K562 (cell line): ENCODE results near the gene ACTN4. TPM values are rescaled to one million over a fixed set of nuclear protein-coding genes. Genes with fewer than 3 reads are reported as not detected.
A peak's percentile ranks its signal among the peaks of the same experiment; 100 is the strongest.

Experiments
- ARID1B ChIP-seq: fragments of 450-650 bp; IDR thresholded peaks from 2 replicates; pipeline ENCODE4 v1.6.1; 2016; ENCODE audit warnings: antibody characterized with exemption, mild to moderate bottlenecking, inconsistent platforms
- HLTF ChIP-seq: fragments of 450-650 bp; IDR thresholded peaks from 2 replicates; pipeline ENCODE4 v1.6.1; 2016
- JUND ChIP-seq, 2 experiments: IDR thresholded peaks; 2 replicates in 1 of 2; 3 replicates in 1 of 2; pipeline ENCODE4 v1.6.1; 2011; ENCODE audit warnings: borderline replicate concordance in 2 of 2, low read depth in 2 of 2, low read length in 2 of 2, improper control_type of control experiment in 1 of 2, missing biosample characterization in 1 of 2, missing genetic modification characterization in 1 of 2, missing genetic modification reagents in 1 of 2
- MTA2 ChIP-seq: fragments of 450-650 bp; IDR thresholded peaks from 2 replicates; pipeline ENCODE4 v1.6.1; 2016; ENCODE audit warnings: low read depth
- MYC ChIP-seq, 2 experiments: fragments of 250-450 bp in 1 of 2; sonication (Bioruptor Pico) in 1 of 2; IDR thresholded peaks; 2 replicates each; pipeline versions ENCODE4 v1.5.1 to v1.6.1; 2012 to 2021; ENCODE audit warnings: low read depth in 2 of 2, borderline replicate concordance in 1 of 2, improper control_type of control experiment in 1 of 2, low read length in 1 of 2, mild to moderate bottlenecking in 1 of 2, moderate library complexity in 1 of 2
- NFIC ChIP-seq: fragments of 450-650 bp; IDR thresholded peaks from 2 replicates; pipeline ENCODE4 v1.6.1; 2017; ENCODE audit warnings: mild to moderate bottlenecking, inconsistent platforms
- NR1H2 ChIP-seq: sonication (generic); formaldehyde crosslinking; IDR thresholded peaks from 2 replicates; pipeline ENCODE4 v1.4.0; 2020; ENCODE audit warnings: mild to moderate bottlenecking, missing genetic modification reagents
- SMARCA4 ChIP-seq: fragments of 450-650 bp; IDR thresholded peaks from 2 replicates; pipeline ENCODE4 v1.6.1; 2016
- polyA plus RNA-seq, 8 experiments: library from polyadenylated mRNA; depleted of rRNA in 4 of 8; stranded (reverse) in 5 of 8; unstranded in 3 of 8; fragments of >200 nt; fragmentation: Nextera tagmentation in 2 of 8; fragmentation: Illumina TruSeq in 1 of 8; extraction: Ambion mirVana in 2 of 8; extraction: Trizol in 1 of 8; gene quantifications; 2 replicates each; pipeline versions ENCODE4 v1.2.1 to v1.2.3, GENCODE V29; 2011 to 2014; ENCODE audit warnings: inconsistent platforms in 1 of 8, missing spikeins in 1 of 8
- total RNA-seq, 7 experiments: library from RNA; depleted of rRNA in 6 of 7; stranded (reverse); fragments of >200 nt in 6 of 7; fragmentation: Illumina TruSeq in 2 of 7; extraction: Trizol in 2 of 7; gene quantifications; 2 replicates each; pipeline versions ENCODE4 v1.2.1 to v1.2.3, GENCODE V29; 2011 to 2021; ENCODE audit warnings: low replicate concordance in 1 of 7
- TF ChIP-seq, protein P1 (sequence below): fragments of 450-650 bp; formaldehyde crosslinking; IDR thresholded peaks from 2 replicates; pipeline ENCODE4 v1.4.0; 2022; ENCODE audit warnings: missing genetic modification characterization
- TF ChIP-seq, protein P2 (sequence below): fragments of 250-450 bp; sonication (Bioruptor Pico); IDR thresholded peaks from 2 replicates; pipeline ENCODE4 v1.5.0; 2020; ENCODE audit warnings: mild to moderate bottlenecking, borderline replicate concordance
- TF ChIP-seq, protein P3 (sequence below), 2 experiments: fragments of 450-650 bp; conservative IDR thresholded peaks; 2 replicates each; pipeline ENCODE4 v1.6.1; 2017; ENCODE audit warnings: mild to moderate bottlenecking in 2 of 2, moderate library complexity in 2 of 2
- TF ChIP-seq, protein P4 (sequence below): sonication (generic); formaldehyde crosslinking; IDR thresholded peaks from 2 replicates; pipeline ENCODE4 v1.4.0; 2020; ENCODE audit warnings: mild to moderate bottlenecking, missing genetic modification reagents
- TF ChIP-seq, protein P5 (sequence below), 2 experiments: fragments of 450-650 bp; IDR thresholded peaks; 2 replicates each; pipeline ENCODE4 v1.6.1; 2016
- TF ChIP-seq, protein P6 (sequence below): fragments of 450-650 bp; formaldehyde crosslinking; IDR thresholded peaks from 2 replicates; pipeline ENCODE4 v1.4.0; 2022; ENCODE audit warnings: missing genetic modification characterization

ACTN4 gene
- total and polyA plus RNA-seq, 9 of the 15 experiments (the other 6 are each of a cell fraction or from before 2014, with no cell fraction given), result 3.1 to 385 (median 125) TPM

DNA sequence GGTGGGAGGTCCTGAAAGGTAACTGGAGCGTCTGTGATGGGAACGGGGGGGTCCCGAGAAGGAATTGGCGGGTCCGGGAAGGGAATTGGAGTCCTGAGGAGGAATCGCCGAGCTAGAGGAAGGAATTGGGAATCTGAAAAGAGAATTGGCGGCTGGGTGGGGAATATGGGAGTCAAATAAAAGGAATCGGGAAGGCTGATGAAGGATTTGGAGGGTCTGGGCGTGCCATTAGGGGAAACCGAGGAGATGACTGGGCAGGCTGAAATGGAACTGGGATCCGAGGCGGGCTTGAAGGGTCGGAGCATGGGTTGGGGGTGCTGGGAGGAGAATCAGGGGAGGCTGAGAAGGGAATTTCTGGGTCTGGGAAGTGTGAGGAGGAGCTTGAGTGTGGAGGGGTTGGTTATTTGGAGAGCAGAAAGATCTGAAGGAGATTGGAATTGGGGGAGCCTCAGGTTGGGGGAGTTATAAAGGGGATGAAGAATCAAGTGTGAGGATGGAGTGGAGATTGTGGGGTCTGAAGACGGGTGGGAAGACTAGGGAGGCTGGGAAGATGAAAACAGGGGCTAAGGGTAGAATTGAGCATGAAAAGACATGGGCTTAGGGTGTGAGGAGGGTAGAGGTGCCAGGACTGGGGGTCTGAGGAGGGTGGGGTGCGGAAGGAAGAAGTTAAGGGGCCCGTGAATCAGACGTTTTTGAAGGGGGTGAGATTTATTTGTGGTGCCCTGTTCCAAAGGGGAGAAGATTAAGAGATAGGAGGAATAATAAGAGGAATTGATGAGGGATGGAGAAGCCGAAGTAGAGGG lies 718 bp downstream of the ACTN4 start (continued):
- no peak for TF ChIP-seq MYC (IDR thresholded peaks at IDR 0.05; ENCODE audit: low read depth, low read length)
- TF ChIP-seq MYC (CRISPR knock-in tag; IDR thresholded peaks at IDR 0.05; ENCODE audit: borderline replicate concordance, low read depth), result 0 out of 2 replicates have a peak, but pooled peaks have one; percentile 51
- TF ChIP-seq NFIC, result 0 out of 2 replicates have a peak, but pooled peaks have one; percentile 2
- TF ChIP-seq, protein P1, sequence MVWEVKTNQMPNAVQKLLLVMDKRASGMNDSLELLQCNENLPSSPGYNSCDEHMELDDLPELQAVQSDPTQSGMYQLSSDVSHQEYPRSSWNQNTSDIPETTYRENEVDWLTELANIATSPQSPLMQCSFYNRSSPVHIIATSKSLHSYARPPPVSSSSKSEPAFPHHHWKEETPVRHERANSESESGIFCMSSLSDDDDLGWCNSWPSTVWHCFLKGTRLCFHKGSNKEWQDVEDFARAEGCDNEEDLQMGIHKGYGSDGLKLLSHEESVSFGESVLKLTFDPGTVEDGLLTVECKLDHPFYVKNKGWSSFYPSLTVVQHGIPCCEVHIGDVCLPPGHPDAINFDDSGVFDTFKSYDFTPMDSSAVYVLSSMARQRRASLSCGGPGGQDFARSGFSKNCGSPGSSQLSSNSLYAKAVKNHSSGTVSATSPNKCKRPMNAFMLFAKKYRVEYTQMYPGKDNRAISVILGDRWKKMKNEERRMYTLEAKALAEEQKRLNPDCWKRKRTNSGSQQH (CRISPR knock-in tag), result 0 out of 2 replicates have a peak, but pooled peaks have one; percentile 10
- peak; percentile 19; the same call in 1 of the 2 replicates for TF ChIP-seq MTA2
- TF ChIP-seq HLTF, result 0 out of 2 replicates have a peak, but pooled peaks have one; percentile 26
- TF ChIP-seq, protein P2, sequence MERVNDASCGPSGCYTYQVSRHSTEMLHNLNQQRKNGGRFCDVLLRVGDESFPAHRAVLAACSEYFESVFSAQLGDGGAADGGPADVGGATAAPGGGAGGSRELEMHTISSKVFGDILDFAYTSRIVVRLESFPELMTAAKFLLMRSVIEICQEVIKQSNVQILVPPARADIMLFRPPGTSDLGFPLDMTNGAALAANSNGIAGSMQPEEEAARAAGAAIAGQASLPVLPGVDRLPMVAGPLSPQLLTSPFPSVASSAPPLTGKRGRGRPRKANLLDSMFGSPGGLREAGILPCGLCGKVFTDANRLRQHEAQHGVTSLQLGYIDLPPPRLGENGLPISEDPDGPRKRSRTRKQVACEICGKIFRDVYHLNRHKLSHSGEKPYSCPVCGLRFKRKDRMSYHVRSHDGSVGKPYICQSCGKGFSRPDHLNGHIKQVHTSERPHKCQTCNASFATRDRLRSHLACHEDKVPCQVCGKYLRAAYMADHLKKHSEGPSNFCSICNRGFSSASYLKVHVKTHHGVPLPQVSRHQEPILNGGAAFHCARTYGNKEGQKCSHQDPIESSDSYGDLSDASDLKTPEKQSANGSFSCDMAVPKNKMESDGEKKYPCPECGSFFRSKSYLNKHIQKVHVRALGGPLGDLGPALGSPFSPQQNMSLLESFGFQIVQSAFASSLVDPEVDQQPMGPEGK, result no peak
- TF ChIP-seq, protein P3, sequence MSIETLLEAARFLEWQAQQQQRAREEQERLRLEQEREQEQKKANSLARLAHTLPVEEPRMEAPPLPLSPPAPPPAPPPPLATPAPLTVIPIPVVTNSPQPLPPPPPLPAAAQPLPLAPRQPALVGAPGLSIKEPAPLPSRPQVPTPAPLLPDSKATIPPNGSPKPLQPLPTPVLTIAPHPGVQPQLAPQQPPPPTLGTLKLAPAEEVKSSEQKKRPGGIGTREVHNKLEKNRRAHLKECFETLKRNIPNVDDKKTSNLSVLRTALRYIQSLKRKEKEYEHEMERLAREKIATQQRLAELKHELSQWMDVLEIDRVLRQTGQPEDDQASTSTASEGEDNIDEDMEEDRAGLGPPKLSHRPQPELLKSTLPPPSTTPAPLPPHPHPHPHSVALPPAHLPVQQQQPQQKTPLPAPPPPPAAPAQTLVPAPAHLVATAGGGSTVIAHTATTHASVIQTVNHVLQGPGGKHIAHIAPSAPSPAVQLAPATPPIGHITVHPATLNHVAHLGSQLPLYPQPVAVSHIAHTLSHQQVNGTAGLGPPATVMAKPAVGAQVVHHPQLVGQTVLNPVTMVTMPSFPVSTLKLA (conservative IDR thresholded peaks at IDR 0.05), result peak in 1 of 2 experiments; percentile 8; a peak in 1 of 4 replicates
- 0 out of 2 replicates have a peak, but pooled peaks have one; percentile 32 for TF ChIP-seq NR1H2 (CRISPR knock-in tag)
- TF ChIP-seq, protein P4, sequence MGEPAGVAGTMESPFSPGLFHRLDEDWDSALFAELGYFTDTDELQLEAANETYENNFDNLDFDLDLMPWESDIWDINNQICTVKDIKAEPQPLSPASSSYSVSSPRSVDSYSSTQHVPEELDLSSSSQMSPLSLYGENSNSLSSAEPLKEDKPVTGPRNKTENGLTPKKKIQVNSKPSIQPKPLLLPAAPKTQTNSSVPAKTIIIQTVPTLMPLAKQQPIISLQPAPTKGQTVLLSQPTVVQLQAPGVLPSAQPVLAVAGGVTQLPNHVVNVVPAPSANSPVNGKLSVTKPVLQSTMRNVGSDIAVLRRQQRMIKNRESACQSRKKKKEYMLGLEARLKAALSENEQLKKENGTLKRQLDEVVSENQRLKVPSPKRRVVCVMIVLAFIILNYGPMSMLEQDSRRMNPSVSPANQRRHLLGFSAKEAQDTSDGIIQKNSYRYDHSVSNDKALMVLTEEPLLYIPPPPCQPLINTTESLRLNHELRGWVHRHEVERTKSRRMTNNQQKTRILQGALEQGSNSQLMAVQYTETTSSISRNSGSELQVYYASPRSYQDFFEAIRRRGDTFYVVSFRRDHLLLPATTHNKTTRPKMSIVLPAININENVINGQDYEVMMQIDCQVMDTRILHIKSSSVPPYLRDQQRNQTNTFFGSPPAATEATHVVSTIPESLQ (CRISPR knock-in tag), result peak; percentile 87; the same call in 1 of the 2 replicates
- TF ChIP-seq JUND (IDR thresholded peaks at IDR 0.05; ENCODE audit: borderline replicate concordance, low read depth, low read length), result no peak
- no peak for TF ChIP-seq JUND (tag; IDR thresholded peaks at IDR 0.05; ENCODE audit: borderline replicate concordance, low read depth, low read length)
- TF ChIP-seq, protein P5, sequence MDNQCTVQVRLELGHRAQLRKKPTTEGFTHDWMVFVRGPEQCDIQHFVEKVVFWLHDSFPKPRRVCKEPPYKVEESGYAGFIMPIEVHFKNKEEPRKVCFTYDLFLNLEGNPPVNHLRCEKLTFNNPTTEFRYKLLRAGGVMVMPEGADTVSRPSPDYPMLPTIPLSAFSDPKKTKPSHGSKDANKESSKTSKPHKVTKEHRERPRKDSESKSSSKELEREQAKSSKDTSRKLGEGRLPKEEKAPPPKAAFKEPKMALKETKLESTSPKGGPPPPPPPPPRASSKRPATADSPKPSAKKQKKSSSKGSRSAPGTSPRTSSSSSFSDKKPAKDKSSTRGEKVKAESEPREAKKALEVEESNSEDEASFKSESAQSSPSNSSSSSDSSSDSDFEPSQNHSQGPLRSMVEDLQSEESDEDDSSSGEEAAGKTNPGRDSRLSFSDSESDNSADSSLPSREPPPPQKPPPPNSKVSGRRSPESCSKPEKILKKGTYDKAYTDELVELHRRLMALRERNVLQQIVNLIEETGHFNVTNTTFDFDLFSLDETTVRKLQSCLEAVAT (IDR thresholded peaks at IDR 0.05), result peak; percentile 12 to 21; a peak in 1 of 4 replicates
- TF ChIP-seq ARID1B, result peak; percentile 20; the same call in 1 of the 2 replicates
- TF ChIP-seq, protein P6, sequence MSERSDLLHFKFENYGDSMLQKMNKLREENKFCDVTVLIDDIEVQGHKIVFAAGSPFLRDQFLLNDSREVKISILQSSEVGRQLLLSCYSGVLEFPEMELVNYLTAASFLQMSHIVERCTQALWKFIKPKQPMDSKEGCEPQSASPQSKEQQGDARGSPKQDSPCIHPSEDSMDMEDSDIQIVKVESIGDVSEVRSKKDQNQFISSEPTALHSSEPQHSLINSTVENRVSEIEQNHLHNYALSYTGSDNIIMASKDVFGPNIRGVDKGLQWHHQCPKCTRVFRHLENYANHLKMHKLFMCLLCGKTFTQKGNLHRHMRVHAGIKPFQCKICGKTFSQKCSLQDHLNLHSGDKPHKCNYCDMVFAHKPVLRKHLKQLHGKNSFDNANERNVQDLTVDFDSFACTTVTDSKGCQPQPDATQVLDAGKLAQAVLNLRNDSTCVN (CRISPR knock-in tag), result no peak
- TF ChIP-seq SMARCA4, result peak; percentile 59; the same call in 1 of the 2 replicates
